Cardiac septum (tissue), 1 donor: ENCODE data around the gene OR2T10. TPM values are rescaled to one million over a fixed set of nuclear protein-coding genes. Genes with fewer than 3 reads are reported as not detected.

Experiments
- total RNA-seq: library from RNA; stranded (reverse); fragmentation: NEBNext Ultra II Directional; extraction: Animal tissue kit (Norgen Biotek cat#: 25700); gene quantifications from one replicate; pipeline ENCODE4 v1.2.1, GENCODE V29; 2021
- donor health status: DM: no; HTN: no; CAD: no.

The OR2T10 gene
- total RNA-seq, 1 donor from 2014 or later: not detected

Other genes starting within 250 kb of the OR2T10 start
- not detected for gene OR14C36, start 248.9 kb downstream of the OR2T10 start, total RNA-seq
- not detected for gene OR2T4, start 236.0 kb downstream of the OR2T10 start, total RNA-seq
- gene OR2T6, start 222.0 kb downstream of the OR2T10 start, total RNA-seq: not detected
- gene OR2T1, start 194.7 kb downstream of the OR2T10 start, total RNA-seq: not detected
- not detected for gene OR2T2, start 152.1 kb downstream of the OR2T10 start, total RNA-seq
- not detected for gene OR2T3, start 124.3 kb downstream of the OR2T10 start, total RNA-seq
- gene OR2T5, start 109.1 kb downstream of the OR2T10 start, total RNA-seq: not detected
- not detected for gene OR2G6, start 89.6 kb downstream of the OR2T10 start, total RNA-seq
- not detected for gene OR2T29, start 34.9 kb downstream of the OR2T10 start, total RNA-seq
- not detected for gene OR2T34, start 22.9 kb downstream of the OR2T10 start, total RNA-seq
- gene OR2T11, start 37.4 kb upstream of the OR2T10 start, total RNA-seq: not detected
- gene OR2T35, start 47.6 kb upstream of the OR2T10 start, total RNA-seq: not detected
- not detected for gene OR2T27, start 57.8 kb upstream of the OR2T10 start, total RNA-seq
- gene OR14I1, start 105.1 kb upstream of the OR2T10 start, total RNA-seq: not detected
- not detected for gene LYPD8, start 158.1 kb upstream of the OR2T10 start, total RNA-seq
- gene SH3BP5L, start 228.2 kb upstream of the OR2T10 start, total RNA-seq: 25.1 TPM
- 40.7 TPM for gene ZNF672, start 240.5 kb upstream of the OR2T10 start, total RNA-seq